Stimulated activated CD8-positive, alpha-beta memory T cell treated with anti-CD3 and anti-CD28 coated beads, Interleukin-7, amount 100 ng/mL, for 48 hours (primary cell): ENCODE measurements around the gene CTAGE9.
"Not testable (repeated sequence)": the region's sequence is repeated elsewhere in the genome, so short reads cannot be mapped to it uniquely, and the experiment has no call there.

ENCODE experiments used
- DNase-seq, 2 donors: peaks; one replicate each; pipeline ENCODE4 v3.0.0-alpha.2; 2020; ENCODE audit warnings: low read depth in 1 of 2; ENCODE audit errors: extremely low read depth in 1 of 2

Gene CTAGE9, protein sequence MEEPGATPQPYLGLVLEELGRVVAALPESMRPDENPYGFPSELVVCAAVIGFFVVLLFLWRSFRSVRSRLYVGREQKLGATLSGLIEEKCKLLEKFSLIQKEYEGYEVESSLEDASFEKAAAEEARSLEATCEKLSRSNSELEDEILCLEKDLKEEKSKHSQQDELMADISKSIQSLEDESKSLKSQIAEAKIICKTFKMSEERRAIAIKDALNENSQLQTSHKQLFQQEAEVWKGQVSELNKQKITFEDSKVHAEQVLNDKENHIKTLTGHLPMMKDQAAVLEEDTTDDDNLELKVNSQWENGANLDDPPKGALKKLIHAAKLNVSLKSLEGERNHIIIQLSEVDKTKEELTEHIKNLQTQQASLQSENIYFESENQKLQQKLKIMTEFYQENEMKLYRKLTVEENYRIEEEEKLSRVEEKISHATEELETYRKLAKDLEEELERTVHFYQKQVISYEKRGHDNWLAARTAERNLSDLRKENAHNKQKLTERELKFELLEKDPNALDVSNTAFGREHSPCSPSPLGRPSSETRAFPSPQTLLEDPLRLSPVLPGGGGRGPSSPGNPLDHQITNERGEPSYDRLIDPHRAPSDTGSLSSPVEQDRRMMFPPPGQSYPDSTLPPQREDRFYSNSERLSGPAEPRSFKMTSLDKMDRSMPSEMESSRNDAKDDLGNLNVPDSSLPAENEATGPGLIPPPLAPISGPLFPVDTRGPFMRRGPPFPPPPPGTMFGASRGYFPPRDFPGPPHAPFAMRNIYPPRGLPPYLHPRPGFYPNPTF

DNA sequence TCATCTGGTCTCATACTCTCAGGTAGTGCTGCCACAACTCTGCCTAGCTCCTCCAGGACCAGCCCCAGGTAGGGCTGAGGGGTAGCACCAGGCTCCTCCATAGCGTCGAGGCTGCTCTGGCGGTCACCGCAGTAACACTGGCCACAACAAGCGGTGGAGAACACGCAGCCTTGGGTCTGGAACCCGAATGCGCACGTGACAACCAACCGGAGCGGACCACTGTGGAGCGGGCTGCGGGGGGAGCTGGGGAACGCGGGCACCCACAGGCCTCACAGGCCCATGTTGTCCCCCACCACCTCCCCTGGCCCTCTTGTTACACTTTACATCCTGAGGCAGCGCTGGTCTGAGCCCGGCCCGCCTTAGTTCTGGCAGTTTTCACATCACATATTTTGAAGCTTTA is at the start of gene CTAGE9:
CTAGE9 (minus strand) TSS at position 101 of the 400 bp plus-strand sequence; CDS start at position 101, 0 bp downstream.
- DNase-seq = not testable (repeated sequence)

DNA sequence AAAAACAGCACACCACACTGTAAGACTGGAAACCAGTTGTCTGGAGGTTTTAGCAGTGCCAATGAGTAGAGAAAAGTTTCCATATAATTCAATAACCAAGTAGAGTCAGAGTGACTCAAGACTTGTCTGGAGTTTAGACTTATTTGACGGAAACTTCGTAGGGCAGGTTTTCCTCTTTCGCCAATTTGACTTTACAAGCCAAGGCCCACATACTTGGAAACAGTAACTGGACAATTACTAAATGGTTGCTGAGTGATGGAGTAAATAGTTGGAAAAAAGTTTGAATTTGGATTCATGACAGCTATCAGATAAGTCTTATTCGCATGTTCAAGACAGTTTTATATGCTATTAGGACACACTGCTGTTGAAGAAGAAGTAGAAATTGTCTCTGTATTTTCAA is 48.1 kb upstream of the CTAGE9 start:
- DNase-seq = no peak

DNA sequence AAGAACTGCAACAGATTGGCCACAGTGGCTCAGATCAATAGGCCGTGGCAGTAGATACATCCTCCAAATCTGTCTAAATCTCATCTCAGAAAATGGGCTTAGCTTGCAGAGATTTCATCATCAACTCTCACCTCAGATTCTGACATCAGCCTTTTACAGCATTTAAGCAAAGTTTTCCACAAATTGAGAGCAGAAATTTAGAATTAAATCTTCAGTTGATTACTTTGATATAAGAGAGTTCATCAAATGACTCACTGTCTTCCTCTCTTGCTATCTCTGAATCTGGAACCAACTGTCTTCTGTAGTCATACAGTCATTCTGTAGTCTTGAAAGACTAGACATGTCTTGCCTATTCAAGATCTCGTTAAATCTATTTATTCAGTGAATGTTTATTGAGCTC is 45.2 kb upstream of the CTAGE9 start:
- DNase-seq = no peak

DNA sequence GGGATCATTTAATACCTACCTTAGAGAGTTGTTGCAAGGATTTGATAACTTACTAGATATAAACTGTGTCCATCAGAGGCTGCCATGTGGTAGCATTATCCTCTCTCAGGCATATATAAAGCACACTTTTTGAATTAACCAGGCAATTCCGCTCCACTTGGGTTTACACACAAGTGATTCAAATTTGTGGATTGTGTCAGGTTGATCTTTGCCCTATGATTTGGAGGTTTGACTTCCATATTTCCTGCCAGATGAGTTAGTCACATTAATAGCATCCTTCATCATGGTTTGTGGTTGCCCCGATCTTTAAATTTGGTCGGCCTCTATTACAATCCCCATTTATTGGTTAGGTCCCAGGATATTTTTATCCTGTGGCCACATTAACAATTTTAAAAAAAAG is 44.8 kb upstream of the CTAGE9 start:
- DNase-seq = no peak

DNA sequence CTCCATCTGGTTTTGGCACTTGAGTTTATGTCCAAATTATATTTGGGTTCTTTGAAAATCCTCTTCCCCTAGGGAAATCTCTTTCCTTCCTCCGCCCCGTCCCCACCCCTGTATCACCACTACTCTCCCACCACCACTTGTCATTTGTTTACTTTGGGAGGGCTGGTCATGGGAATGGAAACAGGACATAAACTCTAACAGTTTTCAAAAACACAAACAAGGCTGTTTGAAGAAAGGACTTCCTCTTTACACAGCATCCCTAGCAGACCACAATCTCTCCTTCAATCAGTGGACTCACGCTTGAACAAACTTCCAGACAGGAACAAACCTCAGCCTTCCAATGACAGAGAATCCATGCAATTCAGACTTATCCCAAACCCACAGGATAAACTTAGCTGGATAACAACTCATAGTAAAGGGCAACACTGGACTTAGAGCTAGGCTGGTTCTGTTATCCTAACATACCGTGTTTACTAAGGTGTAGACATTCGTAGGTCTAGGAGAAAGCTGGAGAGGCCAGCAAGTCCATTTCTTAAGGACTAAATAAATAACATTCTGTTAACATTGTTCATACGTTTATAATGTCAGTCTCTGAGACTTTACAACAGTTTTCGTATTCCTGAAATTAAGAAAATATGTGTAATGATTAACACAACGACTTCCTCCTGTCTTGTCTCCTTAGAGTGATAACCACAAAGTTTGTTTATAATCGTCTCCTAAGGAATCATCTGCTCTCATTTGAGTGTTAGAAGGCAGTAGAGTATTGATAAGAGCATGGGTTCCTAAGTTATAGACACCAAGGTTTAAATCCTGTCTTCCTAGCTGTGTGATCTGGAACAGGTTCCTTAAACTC is 44.1 kb upstream of the CTAGE9 start:
- no peak for DNase-seq

DNA sequence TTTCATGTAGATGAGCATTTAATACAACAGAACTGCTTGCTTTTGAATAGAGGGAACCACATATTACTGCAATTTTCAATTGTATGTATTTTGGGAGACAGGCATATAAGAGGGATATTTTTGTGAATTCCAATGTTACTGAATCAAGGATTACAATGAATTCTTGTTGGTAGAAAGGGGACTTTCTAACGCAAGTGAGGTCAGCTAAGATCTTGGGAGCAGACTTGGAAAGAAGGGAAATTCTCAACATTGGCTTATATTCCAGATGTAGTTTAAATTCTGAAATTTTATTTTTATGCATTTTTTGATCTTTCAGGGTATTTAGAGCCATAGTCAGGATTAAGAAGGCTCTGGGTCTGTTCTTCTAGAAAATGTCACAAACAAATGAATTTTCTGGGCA is 43.3 kb upstream of the CTAGE9 start:
- DNase-seq = no peak

DNA sequence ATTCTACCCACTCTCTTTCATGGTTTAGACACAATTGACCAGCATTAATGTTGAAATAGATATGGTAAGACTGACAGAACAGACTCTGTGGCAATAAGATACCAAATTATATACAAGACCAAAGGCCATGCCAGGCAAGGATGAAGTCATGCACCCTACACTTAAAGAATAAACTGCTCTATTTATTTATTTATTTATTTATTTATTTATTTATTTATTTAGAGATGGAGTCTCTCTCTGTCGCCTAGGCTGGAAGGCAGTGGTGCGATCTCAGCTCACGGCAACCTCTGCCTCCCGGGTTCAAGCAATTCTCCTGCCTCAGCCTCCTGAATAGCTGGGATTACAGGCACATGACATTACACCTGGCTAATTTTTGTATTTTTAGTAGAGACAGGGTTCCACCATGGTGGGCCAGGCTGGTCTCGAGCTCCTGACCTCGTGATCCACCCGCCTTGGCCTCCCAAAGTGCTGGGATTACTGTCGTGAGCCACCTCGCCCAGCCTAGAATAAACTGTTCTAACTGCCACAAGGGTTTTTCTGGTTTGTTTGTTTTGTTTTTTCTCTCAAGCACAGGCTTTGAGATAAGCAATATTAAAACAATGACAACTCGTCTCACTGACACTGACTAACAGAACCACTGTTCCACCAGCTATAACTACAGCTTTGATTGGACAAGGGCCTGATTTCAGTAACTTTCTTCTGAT is 40.3 kb upstream of the CTAGE9 start:
- not testable (repeated sequence) for DNase-seq

DNA sequence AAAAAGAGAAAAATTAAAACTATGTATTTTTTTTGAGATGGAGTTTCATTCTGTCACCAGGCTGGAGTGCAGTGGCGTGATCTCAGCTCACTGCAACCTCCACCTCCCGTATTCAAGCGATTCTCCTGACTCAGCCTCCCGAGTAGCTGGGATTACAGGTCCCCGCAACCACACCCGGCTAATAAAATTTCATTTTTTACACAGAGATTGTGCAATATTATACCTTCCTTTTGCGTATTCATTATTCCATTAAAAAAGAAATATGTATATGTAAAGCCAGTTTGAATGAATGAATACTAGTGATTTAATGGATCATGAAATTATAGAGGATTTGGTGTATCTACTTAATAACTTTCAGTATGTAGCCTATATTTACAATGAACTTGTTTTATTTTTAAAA is 38.2 kb upstream of the CTAGE9 start:
- DNase-seq = no peak

DNA sequence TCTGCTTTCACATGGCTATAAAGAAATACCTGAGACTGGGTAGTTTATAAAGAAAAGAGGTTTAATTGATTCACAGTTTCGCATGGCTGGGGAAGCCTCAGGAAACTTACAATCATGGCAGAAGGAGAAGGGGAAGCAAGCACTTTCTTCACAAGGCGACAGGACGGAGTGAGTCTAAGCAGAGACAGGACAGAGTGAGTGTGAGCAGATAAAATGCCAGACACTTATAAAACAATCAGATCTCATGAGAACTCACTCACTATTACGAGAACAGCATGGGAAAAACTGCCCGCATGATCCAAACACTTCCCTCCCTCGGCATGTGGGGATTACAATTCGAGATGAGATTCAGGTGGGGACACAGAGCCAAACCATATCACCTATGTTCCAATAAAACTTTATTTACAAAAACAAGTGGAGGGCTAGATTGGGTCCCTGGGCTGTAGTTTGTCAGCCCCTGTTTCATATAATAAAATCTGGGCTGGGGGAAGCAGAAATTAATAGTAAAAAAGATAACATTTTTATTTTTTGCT is 37.1 kb upstream of the CTAGE9 start:
- no peak for DNase-seq

DNA sequence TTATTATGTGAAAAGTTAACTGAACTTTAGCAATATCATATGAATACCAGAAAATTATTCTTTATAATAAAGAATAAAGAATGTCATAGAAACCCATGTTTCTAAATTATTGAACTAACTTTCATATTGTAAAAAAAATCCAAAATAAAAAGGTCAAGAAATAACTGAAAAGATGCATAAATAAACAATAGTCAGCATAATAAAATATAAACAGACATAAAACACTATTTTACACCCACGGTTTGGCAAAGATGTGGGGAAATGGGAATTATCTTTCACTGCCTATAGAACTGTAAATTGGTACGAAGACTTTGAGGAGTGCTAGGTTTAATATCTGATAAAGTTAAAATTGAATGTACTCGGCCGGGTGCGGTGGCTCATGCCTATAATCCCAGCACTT is 34.7 kb upstream of the CTAGE9 start:
- no peak for DNase-seq

DNA sequence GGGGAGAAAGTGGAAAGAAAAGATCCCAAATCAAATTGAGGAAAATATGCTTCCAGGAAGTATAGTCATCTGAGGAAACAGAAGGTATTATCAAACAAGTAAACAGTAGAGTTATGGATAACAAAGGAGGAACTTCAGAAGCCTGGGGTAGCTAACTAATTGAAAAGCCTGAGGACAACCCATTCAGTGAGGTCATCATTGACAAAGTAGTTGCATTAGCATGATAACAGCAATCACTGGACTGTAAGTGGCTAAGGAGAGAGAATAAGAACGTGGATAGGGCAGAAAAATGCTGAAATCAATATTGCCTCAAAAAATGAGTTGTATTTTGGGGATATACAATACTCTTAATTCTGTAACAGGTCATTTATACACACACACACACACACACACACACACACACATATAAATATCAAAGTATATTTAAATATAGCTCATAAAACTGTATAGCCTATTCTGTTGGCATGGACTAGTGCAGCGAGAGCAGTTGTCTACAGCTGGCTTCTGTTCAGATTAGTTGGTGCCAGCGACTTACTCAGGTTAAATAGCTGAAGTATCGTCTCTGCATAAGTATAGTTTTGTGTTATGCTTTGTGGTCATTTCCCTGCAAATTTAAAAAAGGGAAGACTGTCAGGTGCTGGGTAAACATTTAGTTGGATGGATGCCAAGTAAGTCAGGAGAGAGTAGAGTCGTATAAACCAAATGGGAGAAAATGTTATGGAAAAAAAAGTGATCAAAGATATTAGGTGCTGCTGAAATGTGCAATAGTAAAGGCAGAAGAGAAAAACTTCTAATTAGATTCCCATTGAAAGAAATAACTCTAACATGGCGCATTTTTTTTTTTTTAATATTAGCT is 33.8 kb upstream of the CTAGE9 start:
- DNase-seq = no peak

DNA sequence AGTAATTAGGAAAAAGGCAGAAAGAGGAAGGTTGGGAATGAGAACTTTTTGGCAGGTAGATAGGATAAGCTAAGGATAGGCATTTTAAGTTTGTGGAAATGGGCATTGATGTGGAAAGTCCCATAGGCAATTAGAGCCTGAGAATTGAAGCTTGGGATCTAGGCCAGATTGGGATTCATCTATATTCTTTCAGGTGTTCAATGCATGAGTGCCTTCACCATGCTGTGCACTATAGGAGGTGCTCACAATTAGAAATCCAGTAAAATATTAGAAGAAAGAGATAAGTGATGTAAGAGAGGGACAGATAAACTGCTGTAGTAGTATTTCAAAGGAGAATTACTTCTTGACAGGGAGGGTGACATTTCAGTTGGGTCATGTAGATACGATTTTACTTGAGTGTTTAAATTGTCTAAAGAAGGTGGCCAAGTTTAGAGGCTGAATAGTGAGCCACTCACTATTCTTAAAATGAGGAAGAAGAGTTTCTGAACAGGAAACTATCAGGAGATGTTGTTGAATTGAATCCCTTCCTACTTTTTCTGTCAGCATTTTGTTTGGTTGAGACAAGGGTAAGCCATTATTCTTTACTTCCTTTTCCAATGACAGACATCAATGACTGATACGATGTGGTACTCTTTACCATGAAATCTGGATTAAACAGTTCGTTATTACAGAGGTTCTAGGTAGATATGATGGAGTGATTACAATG is 31.0 kb upstream of the CTAGE9 start:
- no peak for DNase-seq

DNA sequence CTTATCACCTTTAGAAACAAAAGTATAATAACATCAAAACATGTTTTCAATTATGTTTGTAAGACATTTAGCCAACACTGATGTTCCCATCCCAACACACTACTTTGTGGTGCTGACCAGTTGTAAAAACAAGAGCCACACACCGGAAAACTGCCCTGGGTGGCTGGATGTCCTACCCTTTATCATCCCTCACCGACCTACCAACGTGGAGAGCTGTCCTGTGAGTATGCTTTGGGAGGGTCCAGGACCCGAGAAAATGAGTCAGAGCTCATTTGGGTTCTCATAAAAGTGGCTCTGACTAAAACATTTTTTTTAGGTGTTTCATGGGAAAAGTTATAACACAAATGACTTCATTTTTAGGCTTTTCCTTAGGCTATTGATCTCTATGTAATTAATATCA is 29.3 kb upstream of the CTAGE9 start:
- no peak for DNase-seq

DNA sequence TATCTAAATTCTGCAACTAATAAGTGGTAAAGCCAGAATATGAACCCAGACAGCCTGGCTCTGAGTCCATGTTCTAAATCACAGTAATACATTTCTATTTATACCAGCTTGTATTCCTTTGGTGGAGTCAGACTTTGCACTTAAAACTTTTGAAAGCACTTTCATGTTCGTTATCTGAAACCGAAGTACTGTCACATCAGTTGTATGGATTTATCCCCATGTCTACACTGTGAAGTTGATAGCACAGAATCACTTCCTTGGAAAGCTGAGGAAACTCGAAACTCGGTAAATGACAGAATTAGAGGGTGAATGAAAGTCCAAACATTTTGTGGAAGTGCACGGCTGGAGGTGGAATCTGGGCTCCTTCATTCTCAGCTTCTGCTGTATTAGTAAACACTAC is 28.3 kb upstream of the CTAGE9 start:
- DNase-seq = no peak

DNA sequence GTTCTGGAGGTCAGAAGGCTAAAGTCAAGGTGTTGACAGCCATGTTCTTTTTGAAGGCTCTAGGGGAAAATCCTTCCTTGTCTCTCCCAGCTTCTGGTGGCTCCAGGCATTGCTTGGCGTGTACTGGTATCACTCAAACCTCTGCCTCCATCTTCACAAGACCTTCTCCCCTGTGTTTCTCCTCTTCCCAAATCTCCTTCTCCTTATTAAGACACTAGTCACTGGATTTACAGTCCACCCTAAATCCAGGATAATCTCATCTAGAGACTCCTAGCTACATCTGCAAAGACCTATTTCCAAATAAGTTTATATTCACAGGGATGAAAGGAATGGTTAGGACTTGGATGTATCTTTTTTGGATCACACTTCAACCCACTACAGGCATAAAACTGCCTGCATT is 26.0 kb upstream of the CTAGE9 start:
- no peak for DNase-seq

DNA sequence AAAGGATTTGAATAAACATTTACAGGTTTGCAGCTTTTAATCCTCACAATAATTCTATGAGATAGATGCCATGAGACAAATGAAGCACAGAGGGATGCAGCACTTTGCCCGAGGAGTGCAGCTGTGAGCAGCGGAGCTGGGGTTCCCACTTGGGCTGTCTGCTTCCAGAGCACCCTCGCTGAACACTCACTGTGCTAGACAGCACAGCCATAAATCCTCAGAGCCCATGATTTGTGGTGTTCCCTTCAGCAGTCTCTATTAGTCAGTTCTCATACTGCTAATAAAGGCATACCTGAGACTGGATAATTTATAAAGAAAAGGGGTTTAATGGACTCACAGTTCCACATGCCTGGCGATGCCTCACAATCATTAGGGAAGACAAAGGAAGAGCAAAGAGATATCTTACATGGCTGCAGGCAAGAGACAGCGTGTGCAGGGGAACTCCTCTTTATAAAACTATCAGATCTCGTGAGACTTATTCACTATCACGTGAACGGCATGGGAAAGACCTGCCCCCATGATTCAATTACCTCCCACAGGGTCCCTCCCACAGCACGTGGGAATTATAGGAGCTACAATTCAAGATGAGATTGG is 25.3 kb upstream of the CTAGE9 start:
- DNase-seq = no peak

DNA sequence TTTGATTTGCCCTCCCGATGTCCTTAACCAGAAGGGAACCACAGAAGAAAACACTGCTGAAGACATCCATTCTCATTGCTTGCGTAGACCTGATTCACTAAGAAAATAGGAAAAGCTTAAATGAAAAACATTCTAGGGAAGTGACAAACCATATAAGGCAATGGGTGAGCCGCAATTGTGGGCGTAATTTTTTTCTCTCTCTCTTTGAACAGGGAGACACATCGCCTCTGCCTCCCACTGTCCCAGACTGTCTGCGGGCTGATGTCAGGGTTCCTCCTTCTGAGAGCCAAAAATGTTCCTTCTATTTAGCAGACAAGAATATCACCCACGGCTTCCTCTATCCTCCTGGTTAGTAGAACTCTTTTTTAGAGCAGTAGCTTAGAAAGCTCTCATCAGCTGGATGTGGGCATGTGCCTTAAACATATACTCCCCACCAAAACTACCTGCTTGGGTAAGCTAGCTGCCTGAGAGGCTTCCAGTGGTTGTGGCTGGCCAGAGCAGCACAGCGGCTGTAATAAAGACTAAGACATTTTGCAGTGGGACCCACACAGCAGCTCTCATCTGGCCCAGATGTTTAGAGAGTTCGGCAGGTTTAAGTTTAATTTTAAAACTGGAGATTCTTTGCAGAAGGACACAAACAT is 22.7 kb upstream of the CTAGE9 start:
- DNase-seq = no peak

DNA sequence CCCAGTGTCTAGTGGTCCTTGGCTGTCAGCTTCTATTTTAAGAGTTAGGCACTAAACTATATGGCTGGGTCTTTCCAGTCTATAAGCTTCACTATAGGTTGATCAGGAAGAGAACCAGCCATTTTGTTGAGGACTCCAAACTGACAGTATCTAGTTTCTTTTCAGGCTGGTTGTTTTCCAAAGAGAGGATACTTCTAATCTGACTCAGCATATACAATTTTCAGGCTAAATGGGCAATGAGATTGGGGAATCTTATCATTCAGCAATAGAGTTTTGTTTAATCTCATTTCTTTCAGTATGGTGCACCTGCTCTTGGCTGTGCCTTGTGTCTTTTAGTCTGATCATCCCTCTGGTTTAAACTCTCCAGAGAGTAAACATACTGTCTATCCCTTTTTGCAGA is 20.4 kb upstream of the CTAGE9 start:
- no peak for DNase-seq
